ENCODE results near the gene CDH2.

GRCh38 chr18:27985832-27986231 is 191.1 kb downstream of the CDH2 start:
- TF ChIP-seq CTCF (IDR thresholded peaks at IDR 0.05) (no peak), POLR2A (IDR thresholded peaks at IDR 0.05) (no peak), POLR2AphosphoS5 (IDR thresholded peaks at IDR 0.05) (no peak)

All from prostate gland (tissue), 2 donors.